A549 (cell line): ENCODE results near the gene CHD1L.

Source experiments
- EHF ChIP-seq: fragments of 250-450 bp; sonication (Bioruptor Pico); IDR thresholded peaks from 2 replicates; pipeline ENCODE4 v1.5.0; 2020; ENCODE audit warnings: mild to moderate bottlenecking
- EHMT2 ChIP-seq: fragments of 200-600 bp; sonication (generic); IDR thresholded peaks from 2 replicates; pipeline ENCODE4 v1.6.1; 2016; ENCODE audit warnings: antibody characterized with exemption, low read depth, mild to moderate bottlenecking, moderate library complexity
- EP300 ChIP-seq, 2 experiments: fragments of >200 bp; sonication (Bioruptor Twin); formaldehyde crosslinking; IDR thresholded peaks; 2 replicates in 1 of 2; 3 replicates in 1 of 2; pipeline ENCODE4 v1.6.1; 2016 to 2017
- JUN ChIP-seq, 2 experiments: fragments of >200 bp; sonication (Bioruptor Twin); formaldehyde crosslinking; IDR thresholded peaks; 2 replicates in 1 of 2; 3 replicates in 1 of 2; pipeline ENCODE4 v1.6.1; 2016 to 2017
- NFE2L2 ChIP-seq: fragments of 150-350 bp; conservative IDR thresholded peaks from 2 replicates; pipeline ENCODE4 v1.6.1; 2014; ENCODE audit warnings: low read length
- POLR2A ChIP-seq: IDR thresholded peaks from 2 replicates; pipeline ENCODE4 v1.6.1; 2012; ENCODE audit warnings: mild to moderate bottlenecking, low read length
- RFX5 ChIP-seq: fragments of 450-650 bp; IDR thresholded peaks from 2 replicates; pipeline ENCODE4 v1.7.1; 2014; ENCODE audit warnings: antibody characterized with exemption, mild to moderate bottlenecking, moderate library complexity
- SREBF2 ChIP-seq: fragments of 450-650 bp; IDR thresholded peaks from 2 replicates; pipeline ENCODE4 v1.6.1; 2014; ENCODE audit warnings: mild to moderate bottlenecking, moderate library complexity
- TF ChIP-seq, protein P1 (sequence below): fragments of >200 bp; sonication (Bioruptor Twin); formaldehyde crosslinking; IDR thresholded peaks from 3 replicates; pipeline ENCODE4 v1.5.1; 2016
- TF ChIP-seq, protein P2 (sequence below): fragments of 450-650 bp; IDR thresholded peaks from 2 replicates; pipeline ENCODE4 v1.6.1; 2014; ENCODE audit warnings: antibody characterized with exemption
- TF ChIP-seq, protein P3 (sequence below): IDR thresholded peaks from 2 replicates; pipeline ENCODE4 v1.6.1; 2012

DNA sequence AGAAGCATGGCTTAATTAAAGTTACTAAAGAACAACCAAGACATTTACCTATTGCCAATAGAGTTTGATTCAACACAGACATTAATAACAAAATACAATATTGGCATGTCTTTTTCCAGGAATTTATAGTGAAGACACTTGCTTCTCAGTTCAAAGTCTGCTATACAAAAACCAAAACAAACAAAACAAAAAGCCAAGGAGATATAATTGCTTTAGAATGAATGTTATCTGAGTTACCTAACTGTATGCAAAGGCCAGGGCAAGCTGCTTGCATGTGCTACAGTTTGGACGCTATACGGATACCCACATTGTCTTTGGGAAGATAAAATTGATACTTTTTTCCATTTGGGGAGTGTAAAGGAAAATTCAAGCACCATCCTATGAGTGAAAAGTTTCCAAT, 30.9 kb upstream of the CHD1L start:
- TF ChIP-seq, protein P1, sequence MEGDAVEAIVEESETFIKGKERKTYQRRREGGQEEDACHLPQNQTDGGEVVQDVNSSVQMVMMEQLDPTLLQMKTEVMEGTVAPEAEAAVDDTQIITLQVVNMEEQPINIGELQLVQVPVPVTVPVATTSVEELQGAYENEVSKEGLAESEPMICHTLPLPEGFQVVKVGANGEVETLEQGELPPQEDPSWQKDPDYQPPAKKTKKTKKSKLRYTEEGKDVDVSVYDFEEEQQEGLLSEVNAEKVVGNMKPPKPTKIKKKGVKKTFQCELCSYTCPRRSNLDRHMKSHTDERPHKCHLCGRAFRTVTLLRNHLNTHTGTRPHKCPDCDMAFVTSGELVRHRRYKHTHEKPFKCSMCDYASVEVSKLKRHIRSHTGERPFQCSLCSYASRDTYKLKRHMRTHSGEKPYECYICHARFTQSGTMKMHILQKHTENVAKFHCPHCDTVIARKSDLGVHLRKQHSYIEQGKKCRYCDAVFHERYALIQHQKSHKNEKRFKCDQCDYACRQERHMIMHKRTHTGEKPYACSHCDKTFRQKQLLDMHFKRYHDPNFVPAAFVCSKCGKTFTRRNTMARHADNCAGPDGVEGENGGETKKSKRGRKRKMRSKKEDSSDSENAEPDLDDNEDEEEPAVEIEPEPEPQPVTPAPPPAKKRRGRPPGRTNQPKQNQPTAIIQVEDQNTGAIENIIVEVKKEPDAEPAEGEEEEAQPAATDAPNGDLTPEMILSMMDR = no peak
- TF ChIP-seq POLR2A (no peak), EP300 (IDR thresholded peaks at IDR 0.05) (no peak), JUN (IDR thresholded peaks at IDR 0.05) (no peak), EHMT2 (no peak), EHF (CRISPR knock-in tag) (no peak), SREBF2 (no peak), RFX5 (no peak), NFE2L2 (no peak)
- TF ChIP-seq, protein P2, sequence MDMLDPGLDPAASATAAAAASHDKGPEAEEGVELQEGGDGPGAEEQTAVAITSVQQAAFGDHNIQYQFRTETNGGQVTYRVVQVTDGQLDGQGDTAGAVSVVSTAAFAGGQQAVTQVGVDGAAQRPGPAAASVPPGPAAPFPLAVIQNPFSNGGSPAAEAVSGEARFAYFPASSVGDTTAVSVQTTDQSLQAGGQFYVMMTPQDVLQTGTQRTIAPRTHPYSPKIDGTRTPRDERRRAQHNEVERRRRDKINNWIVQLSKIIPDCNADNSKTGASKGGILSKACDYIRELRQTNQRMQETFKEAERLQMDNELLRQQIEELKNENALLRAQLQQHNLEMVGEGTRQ = no peak
- TF ChIP-seq, protein P3, sequence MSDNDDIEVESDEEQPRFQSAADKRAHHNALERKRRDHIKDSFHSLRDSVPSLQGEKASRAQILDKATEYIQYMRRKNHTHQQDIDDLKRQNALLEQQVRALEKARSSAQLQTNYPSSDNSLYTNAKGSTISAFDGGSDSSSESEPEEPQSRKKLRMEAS = no peak
